CD4-positive, alpha-beta T cell treated with Interleukin-2 at 100 ng/mL for 4 hours (primary cell): Measurements from ENCODE around the gene HOMEZ.
"Not testable (repeated sequence)": the region's sequence is repeated elsewhere in the genome, so short reads cannot be mapped to it uniquely, and the experiment has no call there.

Experiments
- DNase-seq: peaks from one replicate; pipeline ENCODE4 v3.0.0-alpha.2; 2020; ENCODE audit warnings: low spot score

Gene HOMEZ, protein sequence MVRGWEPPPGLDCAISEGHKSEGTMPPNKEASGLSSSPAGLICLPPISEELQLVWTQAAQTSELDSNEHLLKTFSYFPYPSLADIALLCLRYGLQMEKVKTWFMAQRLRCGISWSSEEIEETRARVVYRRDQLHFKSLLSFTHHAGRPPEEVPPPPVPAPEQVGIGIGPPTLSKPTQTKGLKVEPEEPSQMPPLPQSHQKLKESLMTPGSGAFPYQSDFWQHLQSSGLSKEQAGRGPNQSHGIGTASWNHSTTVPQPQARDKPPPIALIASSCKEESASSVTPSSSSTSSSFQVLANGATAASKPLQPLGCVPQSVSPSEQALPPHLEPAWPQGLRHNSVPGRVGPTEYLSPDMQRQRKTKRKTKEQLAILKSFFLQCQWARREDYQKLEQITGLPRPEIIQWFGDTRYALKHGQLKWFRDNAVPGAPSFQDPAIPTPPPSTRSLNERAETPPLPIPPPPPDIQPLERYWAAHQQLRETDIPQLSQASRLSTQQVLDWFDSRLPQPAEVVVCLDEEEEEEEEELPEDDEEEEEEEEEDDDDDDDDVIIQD

DNA sequence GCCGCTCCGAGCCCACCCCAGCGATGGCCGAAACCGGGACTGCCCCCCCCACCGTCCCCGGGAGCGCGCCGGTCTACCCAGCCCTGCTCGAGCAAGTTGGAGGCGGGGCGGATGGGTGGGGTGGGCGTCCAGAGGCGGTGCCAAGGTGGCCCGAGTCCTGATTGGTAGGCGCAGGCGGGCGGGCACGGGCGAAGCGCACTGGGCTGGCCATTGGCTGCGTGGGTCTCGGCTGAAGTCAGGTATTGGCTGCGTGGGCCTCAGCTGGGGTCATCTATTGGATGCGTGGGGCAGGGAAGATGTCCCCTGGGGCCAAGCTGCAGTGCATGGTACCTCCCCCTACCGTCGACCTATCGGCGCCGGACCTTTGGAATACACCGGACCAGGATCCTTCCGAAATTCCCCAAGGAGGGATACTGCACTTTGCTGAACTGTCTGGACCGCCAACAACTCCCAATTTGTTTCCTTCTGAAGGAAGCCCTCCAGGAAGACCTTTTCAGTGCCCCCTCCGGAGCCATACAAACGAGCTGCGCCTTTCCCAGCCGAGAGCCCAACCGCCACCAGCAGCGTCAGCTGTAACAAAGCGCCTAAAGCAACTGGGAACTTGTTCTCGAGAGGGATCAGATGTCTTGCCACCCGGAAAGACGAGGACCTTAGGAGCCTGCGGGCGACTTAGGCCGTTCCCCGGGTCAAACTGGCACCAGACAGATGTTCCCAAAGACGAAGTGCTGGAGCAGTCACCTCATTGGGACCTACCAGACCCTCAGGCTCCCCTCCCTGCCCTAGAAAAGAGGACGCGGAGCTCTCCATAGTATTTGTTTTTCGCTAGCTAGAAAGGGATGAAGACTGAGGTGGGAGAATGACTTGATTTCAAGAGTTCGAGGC is at the start of gene HOMEZ:
HOMEZ (minus strand) TSS at position 113 of the 882 bp plus-strand sequence. CDS start 180 bp downstream, outside the sequence.
- DNase-seq = peak; percentile 97

DNA sequence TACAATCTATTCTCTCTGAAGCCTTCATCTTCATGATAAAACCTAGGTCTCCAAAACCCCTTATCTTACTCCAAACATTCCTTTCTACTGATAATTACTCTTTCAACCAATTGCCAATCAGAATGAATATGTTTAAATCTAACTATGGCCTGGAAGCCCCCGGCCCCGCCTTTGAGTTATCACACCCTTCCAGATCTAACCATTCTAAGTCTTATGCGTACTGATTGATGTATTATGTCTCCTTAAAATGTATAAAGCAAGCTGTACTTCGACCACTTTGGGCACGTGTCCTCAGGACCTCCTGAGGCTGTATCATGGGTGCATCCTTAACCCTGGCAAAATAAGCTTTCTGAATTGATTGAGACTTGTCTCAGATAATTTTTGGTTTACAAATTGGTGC is 49.7 kb upstream of the HOMEZ start:
- no peak for DNase-seq

GRCh38 chr14:23327947-23328744 is 42.2 kb upstream of the HOMEZ start:
- DNase-seq = peak; percentile 79

- no peak for DNase-seq
Observed at GRCh38 chr14:23326491-23327332, 40.8 kb upstream of the HOMEZ start.

GRCh38 chr14:23325746-23326145 is 39.8 kb upstream of the HOMEZ start:
- DNase-seq = not testable (repeated sequence)

GRCh38 chr14:23324993-23325392 is 39.1 kb upstream of the HOMEZ start:
- no peak for DNase-seq

- DNase-seq = no peak
Observed at GRCh38 chr14:23324455-23324846, 38.5 kb upstream of the HOMEZ start.

- no peak for DNase-seq
Observed at GRCh38 chr14:23323838-23324454, 38.0 kb upstream of the HOMEZ start.

DNA sequence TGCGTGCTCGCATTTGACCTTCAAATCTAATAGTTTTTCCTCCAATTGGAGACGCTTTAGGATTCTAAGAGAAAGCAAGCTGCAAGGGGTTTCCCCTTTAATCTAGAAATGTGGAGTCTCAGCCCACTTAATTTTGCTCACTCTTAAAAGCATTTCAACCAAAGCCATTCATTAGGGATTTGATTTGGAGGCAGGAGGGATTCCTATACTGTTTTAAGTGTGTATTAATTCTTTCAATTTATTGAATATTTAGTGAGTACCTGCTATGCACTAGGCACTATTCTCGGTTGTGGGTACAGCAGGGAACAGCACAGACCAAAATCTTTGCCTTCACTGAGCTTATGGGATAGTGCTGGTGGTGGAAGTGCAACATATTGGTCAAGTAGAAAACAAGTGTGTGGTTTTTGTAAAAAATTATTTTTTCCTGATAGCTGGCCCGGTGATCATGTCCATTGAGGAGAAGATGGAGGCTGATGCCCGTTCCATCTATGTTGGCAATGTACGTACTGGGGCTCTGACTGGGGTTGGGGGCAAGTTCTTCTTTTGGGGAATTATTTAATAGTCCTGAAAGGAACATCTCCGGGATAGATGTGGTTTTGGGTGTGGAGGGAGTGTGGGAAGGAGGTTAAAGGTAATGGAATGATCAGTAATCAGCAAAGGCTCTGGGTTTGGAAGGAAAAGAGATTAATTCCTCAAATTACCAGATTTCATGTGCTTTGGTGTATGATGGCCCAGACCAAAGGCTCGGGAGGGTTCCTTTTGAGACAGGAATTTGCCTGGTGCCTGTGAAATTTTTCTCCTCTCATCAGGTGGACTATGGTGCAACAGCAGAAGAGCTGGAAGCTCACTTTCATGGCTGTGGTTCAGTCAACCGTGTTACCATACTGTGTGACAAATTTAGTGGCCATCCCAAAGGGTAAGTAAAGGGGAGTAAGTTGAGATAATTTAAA is 36.9 kb upstream of the HOMEZ start:
- no peak for DNase-seq

DNA sequence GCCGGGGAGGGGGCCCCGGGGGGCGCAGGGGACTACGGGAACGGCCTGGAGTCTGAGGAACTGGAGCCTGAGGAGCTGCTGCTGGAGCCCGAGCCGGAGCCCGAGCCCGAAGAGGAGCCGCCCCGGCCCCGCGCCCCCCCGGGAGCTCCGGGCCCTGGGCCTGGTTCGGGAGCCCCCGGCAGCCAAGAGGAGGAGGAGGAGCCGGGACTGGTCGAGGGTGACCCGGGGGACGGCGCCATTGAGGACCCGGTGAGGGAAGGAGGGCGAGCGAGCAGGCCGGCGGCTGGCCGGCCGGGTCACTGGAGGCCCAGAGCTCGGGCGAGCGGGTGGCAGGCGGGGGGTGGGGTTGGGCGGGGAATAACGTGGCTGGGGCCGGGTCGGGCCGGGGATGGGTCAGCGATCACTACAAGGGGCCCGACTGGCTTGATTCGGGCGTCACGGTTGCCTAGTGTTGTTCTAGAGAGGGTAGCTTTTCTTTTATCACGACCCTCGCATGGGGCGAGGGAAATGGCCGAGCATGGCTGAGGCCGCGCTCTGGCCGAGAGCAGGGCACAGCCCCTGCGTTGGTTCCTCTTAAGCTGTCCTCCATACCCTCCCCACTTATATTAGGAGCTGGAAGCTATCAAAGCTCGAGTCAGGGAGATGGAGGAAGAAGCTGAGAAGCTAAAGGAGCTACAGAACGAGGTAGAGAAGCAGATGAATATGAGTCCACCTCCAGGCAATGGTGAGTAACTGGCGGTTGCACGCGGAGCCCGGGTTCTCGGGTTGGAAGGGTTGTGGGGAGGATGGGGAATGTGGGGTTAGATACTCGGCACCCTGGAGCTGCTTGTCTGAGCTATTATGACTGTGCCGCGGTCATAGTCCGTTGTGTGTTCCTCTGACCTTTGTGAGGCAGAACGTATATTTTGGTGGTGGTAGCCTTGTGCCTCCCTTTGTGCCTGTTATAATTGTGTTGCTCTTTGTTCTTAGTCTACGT is 35.9 kb upstream of the HOMEZ start:
- DNase-seq = peak; percentile 45

DNA sequence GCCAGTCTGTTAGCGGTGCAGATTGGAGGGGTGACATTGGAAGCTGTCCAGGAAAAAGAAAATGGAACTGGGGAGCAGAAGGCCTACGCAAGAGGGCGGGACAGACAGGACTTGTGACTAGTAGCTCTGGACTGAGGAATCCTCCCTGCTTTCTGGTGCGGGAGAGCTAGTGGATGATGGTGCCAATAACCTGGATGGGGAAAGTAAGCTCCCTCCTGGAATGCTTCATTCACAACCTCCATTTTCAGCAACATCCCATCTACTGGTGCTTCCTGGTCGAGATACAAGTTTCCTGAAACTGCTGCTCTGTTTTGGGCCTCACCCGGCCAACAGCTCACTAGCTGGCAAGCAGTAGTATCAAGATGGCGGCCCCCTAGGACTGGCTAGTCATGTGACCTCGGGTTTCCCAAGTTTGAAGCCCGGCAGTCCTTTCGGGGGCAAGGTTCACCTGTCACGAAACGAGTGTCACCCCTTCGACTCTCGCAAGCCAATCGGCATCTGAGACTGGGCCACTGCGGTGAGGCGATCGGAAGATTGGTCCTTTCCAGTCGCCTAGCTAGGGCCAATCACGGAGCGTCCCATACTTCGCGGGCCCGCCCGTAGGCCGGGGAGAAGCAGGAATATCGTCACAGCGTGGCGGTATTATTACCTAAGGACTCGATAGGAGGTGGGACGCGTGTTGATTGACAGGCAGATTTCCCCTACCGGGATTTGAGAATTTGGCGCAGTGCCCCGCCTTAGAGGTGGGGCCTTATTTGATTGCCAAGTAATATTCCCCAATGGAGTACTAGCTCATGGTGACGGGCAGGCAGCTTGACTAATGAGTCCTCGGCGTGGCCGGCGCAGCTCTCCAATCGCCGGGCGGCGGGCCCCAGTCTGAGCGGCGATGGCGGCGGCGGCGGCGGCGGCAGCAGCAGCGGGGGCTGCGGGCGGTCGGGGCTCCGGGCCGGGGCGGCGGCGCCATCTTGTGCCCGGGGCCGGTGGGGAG is 34.9 kb upstream of the HOMEZ start, which contains the start of gene PABPN1:
PABPN1 (plus strand) TSS at position 874 of the 988 bp plus-strand sequence; CDS start at position 887, 13 bp downstream.
- DNase-seq = peak; percentile 99

GRCh38 chr14:23319746-23320583 is 34.0 kb upstream of the HOMEZ start:
- no peak for DNase-seq

DNA sequence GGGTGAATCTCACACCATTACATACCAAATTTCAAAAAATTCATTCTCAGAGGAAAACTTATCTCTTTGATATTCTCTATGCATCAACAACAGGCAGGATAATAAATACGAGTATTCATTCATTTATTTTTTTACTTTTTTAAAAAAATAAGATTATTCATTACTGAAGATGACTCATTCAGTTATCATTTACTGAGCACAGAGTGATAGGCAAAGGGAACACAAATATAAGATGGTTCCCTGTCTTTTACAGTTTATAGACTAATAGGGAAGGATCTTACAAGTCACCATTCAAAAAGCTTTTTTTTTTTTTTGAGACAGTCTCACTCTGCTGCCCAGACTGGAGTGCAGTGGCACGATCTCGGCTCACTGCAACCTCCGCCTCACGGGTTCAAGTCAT is 30.4 kb upstream of the HOMEZ start:
- no peak for DNase-seq

- no peak for DNase-seq
Observed at GRCh38 chr14:23310546-23310945, 24.6 kb upstream of the HOMEZ start.

DNA sequence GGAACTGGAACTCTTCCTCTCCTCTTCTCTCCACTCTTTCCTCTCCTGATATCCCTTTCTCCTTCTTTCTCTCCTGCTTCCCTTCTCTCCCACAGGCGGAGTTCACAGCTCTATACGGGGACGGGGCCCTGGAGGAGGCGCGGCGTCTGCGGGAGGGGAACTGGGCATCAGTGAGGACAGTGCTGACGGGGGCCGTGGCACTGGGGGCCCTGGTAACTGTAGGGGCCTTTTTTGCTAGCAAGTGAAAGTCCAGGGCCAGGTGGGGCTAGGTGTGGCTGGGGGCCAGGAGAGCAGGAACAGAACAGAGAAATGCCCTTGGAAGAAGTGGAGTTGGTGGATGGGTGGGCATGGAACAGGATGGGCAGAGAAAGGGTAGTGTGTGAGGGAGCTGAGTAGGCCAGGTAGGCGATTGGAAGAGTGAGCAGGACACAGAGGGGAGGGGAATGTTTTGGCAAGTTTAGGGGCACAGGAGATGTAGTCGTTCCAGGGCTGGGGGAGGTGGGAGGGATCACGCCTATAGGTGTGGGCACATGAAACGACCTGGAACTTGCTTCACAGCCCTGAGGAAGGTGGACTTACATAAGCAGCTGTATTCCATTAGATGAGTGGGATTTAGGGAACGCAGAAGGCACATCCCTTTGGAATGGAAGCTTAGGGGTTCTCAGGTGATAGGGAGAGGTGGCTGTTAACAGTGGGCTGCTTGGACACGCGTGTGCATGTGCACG is 23.0 kb upstream of the HOMEZ start:
- DNase-seq = no peak
